T-helper 1 cell (primary cell): ENCODE results near the gene STAG3.
A peak's percentile ranks its signal among the peaks of the same experiment; 100 is the strongest.
"Not testable (repeated sequence)": the region's sequence is repeated elsewhere in the genome, so short reads cannot be mapped to it uniquely, and the experiment has no call there.

Source experiments
- DNase-seq, 5 donors: peaks; one replicate each; pipeline ENCODE4 v3.0.0-alpha.2; 2012 to 2020

STAG3 gene

DNA sequence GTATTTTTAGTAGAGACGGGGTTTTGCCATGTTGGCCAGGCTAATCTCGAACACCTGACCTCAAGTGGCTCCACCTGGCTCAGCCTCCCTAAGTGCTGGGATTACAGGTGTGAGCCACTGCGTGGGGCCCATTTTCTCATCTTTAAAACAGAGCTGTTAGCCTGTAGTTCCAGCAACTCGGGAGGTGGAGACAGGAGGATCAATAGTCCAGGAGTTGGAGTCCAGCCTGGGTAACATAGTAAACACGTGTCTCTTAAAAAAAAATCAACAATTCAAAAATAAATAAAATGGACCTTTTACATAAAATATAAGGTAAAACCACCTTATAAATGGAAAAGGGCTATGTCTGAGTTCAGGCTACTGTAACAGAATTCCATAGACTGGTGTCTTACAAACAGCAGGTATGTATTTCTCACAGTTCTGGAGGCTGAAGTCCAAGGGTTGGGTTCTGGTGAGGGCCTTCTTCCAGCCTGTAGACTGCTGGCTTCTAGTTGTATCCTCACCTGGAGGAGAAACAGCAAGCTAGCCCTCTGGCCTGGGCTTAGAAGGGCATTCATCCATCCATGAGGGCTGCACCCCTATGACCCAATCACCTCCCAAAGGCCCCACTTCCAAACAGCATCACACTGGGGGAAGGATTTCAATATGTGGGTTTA is 35.0 kb downstream of the STAG3 start:
- no peak for DNase-seq

DNA sequence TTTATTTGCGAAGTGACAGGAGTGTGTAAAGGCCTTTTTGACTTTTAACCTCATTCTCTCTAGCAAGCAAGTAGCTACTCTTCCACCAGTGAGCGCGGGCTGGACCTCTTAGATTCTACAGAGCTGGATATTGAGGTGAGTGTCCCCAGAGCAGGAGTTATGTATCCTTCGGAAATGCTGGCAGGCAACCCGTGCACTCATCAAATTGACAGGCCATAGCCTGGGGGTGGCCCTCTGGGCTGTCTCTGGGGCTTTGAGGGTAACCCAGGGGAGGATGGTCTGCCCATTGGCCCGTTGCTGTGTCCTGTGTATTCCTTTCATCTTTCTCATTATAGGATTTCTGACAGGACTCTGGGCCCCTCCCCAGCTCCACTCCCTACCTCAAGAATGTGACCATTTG is 36.0 kb downstream of the STAG3 start:
- DNase-seq: no peak

- DNase-seq: not testable (repeated sequence)
Observed at GRCh38 chr7:100214356-100214755, 36.6 kb downstream of the STAG3 start.

DNA sequence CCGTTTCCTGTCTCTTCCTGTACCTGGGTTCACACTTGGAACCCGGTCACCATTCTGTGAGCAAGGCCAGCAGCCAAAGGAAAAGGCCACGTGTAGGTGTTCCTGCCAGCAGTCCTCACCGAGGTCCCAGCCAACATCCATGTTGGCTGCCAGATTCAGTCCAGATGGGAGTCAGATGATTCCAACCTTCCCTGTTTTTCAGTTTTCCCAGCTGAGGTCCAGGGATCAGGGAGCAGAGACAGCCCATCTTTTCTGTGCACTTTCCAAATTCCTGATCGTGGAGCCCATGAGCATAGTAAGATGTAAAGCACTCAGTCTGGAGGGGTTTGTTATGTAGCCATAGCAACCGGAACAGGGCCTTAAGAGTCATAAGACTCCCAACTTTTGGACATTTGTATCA is 38.2 kb downstream of the STAG3 start:
- no peak for DNase-seq

DNA sequence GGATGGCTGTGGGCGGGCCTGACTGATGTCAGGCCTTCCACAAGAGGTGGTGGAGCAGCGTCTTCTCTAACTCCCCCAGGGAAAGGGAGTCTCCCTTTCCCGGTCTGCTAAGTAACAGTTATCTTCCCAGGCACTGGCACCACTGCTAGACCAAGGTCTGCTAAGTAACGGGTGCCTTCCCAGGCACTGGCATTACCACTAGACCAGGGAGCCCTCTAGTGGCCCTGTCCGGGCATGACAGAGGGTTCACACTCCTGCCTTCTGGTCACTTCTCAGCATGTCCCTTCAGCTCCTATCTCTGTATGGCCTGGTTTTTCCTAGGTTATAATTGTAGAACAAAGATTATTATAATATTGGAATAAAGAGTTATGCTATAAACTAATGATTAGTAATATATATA is 40.2 kb downstream of the STAG3 start:
- peak in 4 of 5 donors; percentile 44 to 76 (median 62) for DNase-seq

GRCh38 chr7:100219271-100219737 is 41.6 kb downstream of the STAG3 start:
- DNase-seq: peak in 1 of 5 donors; percentile 53

DNA sequence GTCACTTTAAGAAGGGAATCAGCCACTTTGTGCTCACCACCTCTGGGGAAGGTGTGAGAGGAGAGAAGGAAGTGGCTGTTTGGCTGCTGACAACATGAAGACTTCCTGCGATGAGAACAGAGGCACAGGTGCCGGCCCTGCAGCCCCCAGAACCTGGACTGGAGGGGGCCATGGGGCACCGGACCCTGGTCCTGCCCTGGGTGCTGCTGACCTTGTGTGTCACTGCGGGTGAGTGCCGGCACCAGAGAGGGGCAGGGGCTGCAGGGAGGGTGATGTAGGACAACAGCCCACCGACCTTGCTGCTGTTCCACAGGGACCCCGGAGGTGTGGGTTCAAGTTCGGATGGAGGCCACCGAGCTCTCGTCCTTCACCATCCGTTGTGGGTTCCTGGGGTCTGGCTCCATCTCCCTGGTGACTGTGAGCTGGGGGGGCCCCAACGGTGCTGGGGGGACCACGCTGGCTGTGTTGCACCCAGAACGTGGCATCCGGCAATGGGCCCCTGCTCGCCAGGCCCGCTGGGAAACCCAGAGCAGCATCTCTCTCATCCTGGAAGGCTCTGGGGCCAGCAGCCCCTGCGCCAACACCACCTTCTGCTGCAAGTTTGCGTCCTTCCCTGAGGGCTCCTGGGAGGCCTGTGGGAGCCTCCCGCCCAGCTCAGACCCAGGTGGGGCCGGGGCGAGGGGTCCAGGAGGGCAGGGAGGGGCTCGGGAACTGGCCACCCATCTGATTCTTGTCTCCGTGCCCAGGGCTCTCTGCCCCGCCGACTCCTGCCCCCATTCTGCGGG is 42.3 kb downstream of the STAG3 start, which contains the start of gene PVRIG:
TSS of gene PVRIG (plus strand) at position 149 of the 785 bp plus-strand sequence. CDS start at position 171, 22 bp downstream.
- DNase-seq: peak in 2 of 5 donors; percentile 21 to 54

DNA sequence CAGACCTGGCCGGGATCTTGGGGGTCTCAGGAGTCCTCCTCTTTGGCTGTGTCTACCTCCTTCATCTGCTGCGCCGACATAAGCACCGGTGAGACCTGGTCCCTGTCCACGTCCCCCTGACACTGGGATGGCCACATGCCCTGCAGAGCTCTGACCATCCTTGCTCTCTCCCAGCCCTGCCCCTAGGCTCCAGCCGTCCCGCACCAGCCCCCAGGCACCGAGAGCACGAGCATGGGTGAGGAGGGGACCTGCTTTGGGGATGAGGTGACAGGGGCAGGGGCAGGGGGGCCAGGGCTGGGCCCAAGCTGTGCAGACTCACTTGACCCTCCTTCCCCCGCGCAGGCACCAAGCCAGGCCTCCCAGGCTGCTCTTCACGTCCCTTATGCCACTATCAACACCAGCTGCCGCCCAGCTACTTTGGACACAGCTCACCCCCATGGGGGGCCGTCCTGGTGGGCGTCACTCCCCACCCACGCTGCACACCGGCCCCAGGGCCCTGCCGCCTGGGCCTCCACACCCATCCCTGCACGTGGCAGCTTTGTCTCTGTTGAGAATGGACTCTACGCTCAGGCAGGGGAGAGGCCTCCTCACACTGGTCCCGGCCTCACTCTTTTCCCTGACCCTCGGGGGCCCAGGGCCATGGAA is 43.0 kb downstream of the STAG3 start:
- peak in 1 of 5 donors; percentile 14 for DNase-seq

DNA sequence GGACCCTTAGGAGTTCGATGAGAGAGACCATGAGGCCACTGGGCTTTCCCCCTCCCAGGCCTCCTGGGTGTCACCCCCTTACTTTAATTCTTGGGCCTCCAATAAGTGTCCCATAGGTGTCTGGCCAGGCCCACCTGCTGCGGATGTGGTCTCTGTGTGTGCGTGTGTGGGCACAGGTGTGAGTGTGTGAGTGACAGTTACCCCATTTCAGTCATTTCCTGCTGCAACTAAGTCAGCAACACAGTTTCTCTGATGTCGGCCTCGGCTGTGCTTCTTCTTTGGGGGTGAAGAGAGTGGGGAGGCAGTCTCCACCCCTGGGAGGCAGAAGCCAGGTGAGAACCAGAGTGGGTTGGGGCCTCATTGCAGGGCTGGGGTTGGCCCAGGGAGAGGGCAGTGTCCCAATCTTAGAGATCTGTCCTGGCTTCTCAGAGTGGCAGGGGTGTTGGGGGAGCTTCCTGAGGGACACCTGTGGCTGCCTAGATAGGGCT is 43.6 kb downstream of the STAG3 start:
- DNase-seq: peak; percentile 56 to 92 (median 70)

- DNase-seq: peak in 1 of 5 donors; percentile 38
Observed at GRCh38 chr7:100221767-100222444, 44.2 kb downstream of the STAG3 start.

DNA sequence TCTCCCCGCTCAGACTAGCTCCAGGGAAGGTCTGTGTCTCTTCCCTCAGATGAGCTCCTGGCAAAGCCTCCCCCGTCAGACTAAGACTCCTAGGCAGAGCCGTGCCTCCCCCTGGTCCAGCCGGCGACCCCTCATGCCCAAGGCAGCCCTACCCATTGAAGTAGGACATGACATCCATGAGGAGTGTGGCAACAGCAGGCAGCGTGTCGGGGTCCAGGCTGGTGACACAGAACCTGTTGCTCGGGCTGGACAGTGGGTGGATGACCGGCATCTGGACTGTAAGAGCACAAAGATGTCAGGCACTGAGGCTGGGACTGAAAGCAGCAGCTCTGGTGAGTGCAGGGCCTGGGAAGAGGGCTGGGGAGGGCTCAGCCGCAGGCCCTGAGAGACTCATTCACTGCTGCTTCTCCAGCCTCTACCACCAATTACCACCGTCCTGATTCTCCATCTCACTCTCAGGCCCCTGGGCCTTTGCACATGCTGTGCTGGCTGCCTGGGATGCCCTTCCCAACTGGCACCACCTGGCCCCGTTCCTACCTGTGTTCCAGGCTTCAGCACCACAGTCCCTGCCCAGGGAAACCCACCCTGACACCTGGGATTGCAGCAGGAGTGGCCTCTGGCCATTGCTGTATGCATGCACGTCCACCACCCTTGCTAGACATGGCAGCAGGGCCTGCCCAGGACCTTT is 44.9 kb downstream of the STAG3 start:
- DNase-seq: no peak

DNA sequence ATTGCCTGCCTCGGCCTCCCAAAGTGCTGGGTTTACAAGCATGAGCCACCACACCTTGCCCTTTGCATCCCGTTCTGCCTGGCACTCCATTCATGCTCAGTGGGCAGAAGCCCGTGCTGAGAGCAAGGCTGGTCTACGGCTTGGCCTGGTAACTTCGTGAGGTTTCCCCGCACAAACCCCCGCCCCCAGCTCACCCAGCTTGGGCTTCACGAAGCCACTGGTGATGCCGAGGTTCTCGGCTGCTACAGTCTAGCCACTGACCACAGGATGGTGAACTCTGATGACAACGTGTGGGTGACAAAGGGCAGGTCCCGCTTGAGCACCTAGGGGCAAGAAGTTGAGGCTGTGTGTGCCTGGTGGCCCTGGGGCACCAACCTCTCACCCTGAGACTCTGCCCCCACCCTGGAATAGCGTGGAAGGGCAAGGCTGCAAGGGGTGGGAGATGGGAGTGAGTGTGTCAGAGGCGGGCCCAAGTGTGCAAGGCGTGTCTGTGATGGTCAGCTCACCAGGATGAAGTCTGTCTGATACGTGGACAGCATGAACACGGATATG is 45.7 kb downstream of the STAG3 start:
- not testable (repeated sequence) for DNase-seq

DNA sequence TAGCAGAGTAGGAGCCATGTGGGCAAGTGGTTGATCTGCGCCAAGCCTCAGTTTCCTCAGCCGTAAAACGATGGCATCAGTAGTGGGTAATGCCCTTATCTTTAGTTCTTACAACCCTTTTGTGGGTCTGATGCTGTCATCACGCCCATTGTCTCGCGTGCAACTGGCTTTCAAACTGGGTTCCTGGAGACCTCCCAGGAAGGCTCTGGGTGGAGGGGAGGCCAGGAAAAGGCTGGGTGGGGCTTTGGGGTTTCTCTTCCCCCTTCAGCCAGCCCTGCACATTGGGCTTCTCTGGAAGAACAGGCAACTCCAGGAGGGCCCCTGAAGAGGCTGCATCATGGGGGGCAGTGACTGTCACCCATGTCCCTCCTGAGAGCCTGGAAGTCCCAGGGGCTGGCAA is 47.2 kb downstream of the STAG3 start:
- not testable (repeated sequence) for DNase-seq

- DNase-seq: not testable (repeated sequence)
Observed at GRCh38 chr7:100234660-100235317, 57.1 kb downstream of the STAG3 start.

DNA sequence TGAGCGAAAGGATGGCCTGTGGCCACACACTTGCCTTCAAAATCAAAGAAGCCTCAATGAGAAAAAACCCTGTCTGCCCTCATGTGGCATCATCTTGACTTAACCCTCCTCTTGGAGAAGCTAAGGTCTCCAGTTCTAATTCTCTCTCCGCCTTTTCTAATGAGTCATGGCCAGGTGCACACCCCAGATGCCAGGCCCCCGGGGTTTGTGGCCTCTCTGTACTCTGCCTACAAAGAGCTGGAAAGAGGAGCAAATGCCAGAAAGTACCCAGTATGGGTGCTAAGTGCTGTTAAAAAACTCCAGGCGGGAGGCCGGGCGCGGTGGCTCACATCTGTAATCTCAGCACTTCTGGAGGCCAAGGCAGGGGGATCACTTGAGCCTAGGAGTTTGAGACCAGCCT is 62.3 kb downstream of the STAG3 start:
- DNase-seq: not testable (repeated sequence)

DNA sequence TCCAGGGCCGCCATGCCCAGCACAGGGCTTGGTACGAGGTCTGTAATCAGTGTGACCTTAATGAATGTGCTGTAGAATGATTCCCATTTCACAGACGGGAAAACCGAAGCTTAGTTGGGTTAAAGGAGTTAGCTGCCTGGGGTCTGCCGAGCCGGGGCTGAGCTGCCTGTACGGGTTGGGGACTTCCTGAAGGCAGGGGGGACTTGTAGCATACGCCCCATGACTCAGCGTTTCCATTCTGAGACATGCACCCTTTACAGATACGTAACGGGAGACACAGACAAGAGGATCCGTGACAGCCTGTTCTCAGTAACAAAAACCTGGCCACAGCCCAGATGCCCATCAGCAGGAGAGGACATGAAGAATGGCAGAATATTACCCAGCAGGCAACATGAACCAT is 65.7 kb downstream of the STAG3 start:
- DNase-seq: peak in 1 of 5 donors; percentile 89

DNA sequence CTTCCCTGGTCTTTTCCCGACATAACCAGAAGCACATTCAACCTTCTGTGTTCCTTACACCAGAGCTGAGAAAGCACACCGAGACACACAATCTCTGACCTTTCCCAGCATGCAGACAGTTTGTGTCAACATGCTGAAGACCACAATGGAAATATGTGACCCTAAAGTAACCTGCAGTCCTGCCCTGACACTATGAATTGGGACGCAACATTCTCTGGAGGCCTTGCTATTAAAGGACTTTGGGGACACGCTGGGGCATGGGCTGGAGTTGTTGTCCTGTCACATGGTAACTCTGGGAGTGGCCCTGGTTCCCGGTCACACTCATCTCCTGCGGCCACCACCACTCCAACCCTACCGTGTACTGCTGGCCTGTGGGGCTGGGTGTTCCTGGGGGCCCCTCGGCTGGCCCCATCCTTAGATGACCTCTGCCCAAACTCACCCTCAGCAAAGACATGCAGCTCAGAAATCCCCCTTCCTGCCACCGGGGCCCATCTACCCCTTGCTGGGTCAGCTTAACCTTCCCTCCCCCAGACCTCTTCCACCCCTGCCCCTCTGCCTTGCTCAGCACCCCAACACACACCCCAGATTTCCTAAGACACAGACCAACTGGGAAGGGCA is 67.4 kb downstream of the STAG3 start:
- DNase-seq: not testable (repeated sequence)

DNA sequence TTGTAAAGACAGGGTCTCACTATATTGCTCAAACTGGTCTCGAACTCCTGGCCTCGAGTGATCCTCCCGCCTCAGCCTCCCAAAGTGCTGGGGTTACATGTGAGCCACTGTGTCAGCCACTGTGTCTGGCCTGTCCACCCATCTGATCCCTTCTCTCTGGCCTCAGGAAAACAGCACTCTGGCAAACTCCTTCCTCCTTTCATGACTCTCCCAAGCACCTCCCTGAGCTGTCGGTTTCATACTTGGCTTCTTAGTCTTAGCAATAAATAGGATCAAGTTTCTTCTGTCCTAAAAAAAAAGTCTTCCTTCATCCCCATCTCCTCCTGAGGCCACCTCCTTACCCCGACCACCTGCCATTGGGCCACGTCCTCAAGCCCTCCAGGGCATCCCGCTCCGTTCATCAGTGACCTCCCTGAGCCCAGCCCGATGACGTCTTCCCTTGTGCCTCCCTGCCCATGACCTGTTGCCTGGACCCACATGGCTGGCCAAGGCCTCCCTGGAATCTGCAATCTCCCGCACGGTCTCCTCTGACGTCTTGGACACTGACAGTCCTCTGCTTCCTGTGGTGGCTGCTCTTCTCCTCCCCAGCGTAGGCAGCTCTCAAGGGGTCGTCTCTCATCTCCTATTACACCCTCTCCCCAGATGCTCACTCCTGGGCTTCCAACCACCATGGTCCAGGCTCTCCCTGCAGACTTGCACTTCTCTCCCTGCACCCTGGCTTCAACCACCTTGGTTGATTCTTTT is 68.6 kb downstream of the STAG3 start:
- not testable (repeated sequence) for DNase-seq

- not testable (repeated sequence) for DNase-seq
Observed at GRCh38 chr7:100246865-100247137, 69.1 kb downstream of the STAG3 start.

DNA sequence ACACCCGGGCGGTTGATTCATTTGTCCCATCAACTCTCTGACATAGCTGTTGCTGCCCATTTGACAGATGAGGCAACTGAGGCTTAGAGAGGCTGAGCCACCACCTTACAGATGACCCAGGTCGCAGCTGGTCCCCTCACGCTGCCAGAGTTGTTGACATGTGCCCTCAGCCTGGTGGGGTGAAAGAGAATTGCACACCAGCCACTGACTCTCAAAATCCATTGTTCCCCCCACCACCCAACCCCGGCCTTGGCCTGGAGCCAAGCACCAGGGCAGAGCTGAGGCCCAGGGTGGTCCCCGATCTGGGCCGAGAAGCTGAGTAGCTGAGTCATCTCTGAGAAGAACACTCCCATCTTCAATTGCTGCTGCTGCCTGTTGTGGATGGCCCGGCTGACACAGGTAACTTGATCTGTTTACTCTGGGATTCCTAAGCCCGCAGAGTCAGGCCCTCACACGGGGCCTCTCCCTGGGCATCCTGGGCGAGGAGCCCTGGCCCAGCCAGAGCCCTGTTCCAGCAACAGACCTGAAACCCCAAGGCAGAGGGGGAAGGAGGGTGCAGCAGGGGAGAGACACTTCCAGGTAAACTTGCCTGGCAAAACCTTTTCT is 69.5 kb downstream of the STAG3 start:
- no peak for DNase-seq
